Esophagus squamous epithelium (tissue), 4 donors: ENCODE measurements around the gene TNS1.

Experiments
- CTCF ChIP-seq, 6 experiments: fragments of 450-650 bp in 4 of 6; fragments of 200-600 bp in 2 of 6; sonication (generic) in 2 of 6; IDR thresholded peaks; one replicate each; pipeline ENCODE4 v1.5.1; 2016 to 2019; ENCODE audit warnings: antibody characterized with exemption in 6 of 6, mild to moderate bottlenecking in 4 of 6, moderate library complexity in 4 of 6
- POLR2A ChIP-seq, 4 donors: fragments of 450-650 bp; IDR thresholded peaks; one replicate each; pipeline ENCODE4 v1.6.1; 2017; ENCODE audit warnings: antibody characterized with exemption in 4 of 4, mild to moderate bottlenecking in 4 of 4, moderate library complexity in 3 of 4

GRCh38 chr2:218028189-218028495, 25.3 kb upstream of the TNS1 start:
- no peak for TF ChIP-seq CTCF (IDR thresholded peaks at IDR 0.05)
- no peak for TF ChIP-seq POLR2A (IDR thresholded peaks at IDR 0.05)
